ENCODE data around the gene SPEN. TPM values are rescaled to one million over a fixed set of nuclear protein-coding genes. Genes with fewer than 3 reads are reported as not detected.

The SPEN gene, protein sequence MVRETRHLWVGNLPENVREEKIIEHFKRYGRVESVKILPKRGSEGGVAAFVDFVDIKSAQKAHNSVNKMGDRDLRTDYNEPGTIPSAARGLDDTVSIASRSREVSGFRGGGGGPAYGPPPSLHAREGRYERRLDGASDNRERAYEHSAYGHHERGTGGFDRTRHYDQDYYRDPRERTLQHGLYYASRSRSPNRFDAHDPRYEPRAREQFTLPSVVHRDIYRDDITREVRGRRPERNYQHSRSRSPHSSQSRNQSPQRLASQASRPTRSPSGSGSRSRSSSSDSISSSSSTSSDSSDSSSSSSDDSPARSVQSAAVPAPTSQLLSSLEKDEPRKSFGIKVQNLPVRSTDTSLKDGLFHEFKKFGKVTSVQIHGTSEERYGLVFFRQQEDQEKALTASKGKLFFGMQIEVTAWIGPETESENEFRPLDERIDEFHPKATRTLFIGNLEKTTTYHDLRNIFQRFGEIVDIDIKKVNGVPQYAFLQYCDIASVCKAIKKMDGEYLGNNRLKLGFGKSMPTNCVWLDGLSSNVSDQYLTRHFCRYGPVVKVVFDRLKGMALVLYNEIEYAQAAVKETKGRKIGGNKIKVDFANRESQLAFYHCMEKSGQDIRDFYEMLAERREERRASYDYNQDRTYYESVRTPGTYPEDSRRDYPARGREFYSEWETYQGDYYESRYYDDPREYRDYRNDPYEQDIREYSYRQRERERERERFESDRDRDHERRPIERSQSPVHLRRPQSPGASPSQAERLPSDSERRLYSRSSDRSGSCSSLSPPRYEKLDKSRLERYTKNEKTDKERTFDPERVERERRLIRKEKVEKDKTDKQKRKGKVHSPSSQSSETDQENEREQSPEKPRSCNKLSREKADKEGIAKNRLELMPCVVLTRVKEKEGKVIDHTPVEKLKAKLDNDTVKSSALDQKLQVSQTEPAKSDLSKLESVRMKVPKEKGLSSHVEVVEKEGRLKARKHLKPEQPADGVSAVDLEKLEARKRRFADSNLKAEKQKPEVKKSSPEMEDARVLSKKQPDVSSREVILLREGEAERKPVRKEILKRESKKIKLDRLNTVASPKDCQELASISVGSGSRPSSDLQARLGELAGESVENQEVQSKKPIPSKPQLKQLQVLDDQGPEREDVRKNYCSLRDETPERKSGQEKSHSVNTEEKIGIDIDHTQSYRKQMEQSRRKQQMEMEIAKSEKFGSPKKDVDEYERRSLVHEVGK (N-terminal part only)
- total RNA-seq (2022; extraction: Qiagen RNA extraction), result 33.9 to 39.3 TPM (median 36.0 TPM) in 5 replicates

DNA sequence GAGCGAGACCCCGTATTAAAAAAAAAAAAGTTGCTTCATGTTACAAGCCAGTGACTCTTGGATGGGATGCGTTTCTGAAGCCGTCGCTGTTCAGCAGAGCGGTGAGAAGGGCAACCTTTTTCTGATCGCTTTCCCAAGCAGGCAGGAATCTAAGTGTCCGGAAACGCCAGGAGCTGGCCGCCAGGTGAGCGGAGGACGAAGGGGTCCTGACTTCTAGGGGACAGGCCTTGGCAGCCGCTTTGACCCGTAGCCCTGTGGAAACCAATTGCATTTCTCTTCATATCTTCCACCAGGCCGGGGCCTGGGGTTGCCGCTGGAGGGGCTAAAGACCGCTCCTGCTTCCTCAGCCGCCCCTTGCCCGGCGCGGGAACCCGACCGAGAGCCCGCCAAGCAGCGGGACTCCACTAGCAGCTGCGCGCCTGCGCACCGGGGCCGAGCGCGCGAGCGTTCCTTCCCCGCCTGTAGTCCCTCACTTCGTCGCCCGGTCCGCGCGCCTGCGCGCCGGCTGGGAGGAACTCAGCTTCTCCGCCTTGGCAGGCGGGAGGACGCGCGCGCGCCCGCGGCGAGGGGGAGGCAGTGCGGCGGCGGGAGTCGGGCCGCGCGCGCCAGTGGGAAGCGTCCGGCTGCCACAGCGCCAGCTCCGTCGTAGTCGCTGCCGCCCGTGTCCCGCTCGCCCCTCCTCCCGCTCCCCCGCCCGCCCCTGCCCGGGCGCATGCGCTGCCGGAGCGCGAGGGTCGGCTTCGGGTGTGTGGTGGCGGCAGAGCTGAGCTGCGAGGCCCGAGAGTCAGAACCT lies at the start of gene SPEN:
SPEN (plus strand) TSS at position 608 of the 793 bp plus-strand sequence. CDS start 361 bp downstream, outside the sequence.

DNA sequence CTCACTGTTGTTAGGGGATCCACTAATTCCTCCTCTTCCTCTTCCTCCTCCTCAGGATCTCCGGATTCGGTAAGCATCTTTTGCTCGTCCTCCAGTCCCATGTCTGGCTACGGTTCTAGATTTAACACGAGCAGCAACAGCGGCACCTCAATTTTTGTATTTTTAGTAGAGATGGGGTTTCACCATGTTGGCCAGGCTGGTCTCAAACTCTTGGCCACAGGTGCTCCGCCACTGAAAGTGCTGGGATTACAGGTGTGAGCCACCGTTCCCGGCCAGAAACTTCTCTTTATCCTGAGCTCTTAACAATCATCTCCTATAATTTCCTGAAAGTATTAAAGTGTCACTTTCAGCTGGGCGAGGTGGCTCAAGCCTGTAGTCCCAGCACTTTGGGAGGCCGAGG lies 40.0 kb upstream of the SPEN start, which contains the start of gene UQCRHL:
UQCRHL (minus strand) TSS at position 101 of the 400 bp plus-strand sequence; CDS start at position 101, 0 bp downstream.

DNA sequence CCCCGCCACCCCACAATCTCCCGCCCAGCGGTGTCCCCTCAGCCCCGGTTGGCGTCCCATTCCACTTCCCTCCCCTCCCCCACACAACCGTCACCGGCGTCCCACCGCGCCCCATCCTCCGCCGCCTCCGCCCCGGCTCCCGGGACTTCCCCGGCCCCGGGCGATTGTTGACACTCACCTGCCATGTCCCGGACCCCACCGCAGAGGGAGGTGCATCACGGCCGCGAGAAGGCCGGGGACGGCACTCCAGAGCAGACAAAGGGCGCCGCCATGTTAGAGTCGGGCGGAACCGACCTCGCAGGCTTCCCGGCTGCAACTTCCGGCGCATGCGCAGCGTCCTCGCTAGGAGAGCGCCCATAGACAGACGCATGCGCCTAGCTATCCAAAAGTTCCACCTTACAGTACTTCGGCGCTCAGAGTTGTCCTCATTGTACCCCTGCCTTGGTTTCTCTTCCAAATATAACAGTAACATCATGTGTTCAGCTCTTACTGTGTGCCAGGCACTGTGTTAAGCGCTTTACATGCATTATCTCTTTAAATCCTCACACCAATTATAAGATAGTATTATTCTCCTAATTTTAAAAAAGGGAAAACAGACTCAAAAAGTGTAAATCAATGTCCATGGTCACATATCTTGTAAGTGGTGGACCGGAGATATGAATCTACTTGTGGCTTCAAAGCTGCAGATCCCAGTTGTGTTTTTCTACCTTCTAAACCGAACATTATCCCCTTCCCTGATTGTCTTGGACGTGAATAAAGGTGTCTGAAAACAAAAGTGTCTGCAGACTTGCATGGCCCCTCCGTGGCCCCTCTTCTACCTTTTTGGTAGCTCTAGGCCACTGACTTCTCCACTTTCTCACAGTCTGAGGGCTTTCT lies 128.5 kb downstream of the SPEN start, which contains the start of gene ZBTB17:
ZBTB17 (minus strand) TSS at position 297 of the 876 bp plus-strand sequence. CDS start 27,606 bp downstream, outside the sequence.

Other genes with a start within 250 kb of the SPEN start
- gene DDI2, start 230.2 kb upstream of the SPEN start, total RNA-seq (2022; extraction: Qiagen RNA extraction), result 6.6 to 8.1 TPM (median 7.5 TPM) in 5 replicates
- 22.1 to 26.5 TPM (median 25.3 TPM) in 5 replicates for gene PLEKHM2, start 163.4 kb upstream of the SPEN start, total RNA-seq (2022; extraction: Qiagen RNA extraction)
- gene SLC25A34, start 111.4 kb upstream of the SPEN start, total RNA-seq (2022; extraction: Qiagen RNA extraction), result 0.08 to 0.43 TPM (median 0.18 TPM) in 5 replicates
- not detected in 5 replicates for gene TMEM82, start 105.2 kb upstream of the SPEN start, total RNA-seq (2022; extraction: Qiagen RNA extraction)
- gene FBLIM1, start 88.9 kb upstream of the SPEN start, total RNA-seq (2022; extraction: Qiagen RNA extraction), result 19.2 to 31.4 TPM (median 27.5 TPM) in 5 replicates
- gene UQCRHL, start 40.1 kb upstream of the SPEN start, total RNA-seq (2022; extraction: Qiagen RNA extraction), result 5.5 to 7.6 TPM (median 6.6 TPM) in 5 replicates
- gene ZBTB17, start 128.4 kb downstream of the SPEN start, total RNA-seq (2022; extraction: Qiagen RNA extraction), result 9.3 to 13.9 TPM (median 12.8 TPM) in 5 replicates
- 0.02 to 0.03 TPM in 2 of 5 replicates, not detected in the others for gene SRARP, start 156.5 kb downstream of the SPEN start, total RNA-seq (2022; extraction: Qiagen RNA extraction)
- gene HSPB7, start 170.3 kb downstream of the SPEN start, total RNA-seq (2022; extraction: Qiagen RNA extraction), result 0.07 to 0.11 TPM (median 0.10 TPM) in 3 of 5 replicates, not detected in the others
- 0.03 to 0.09 TPM (median 0.06 TPM) in 5 replicates for gene CLCNKA, start 174.3 kb downstream of the SPEN start, total RNA-seq (2022; extraction: Qiagen RNA extraction)
- 0.07 to 0.13 TPM (median 0.10 TPM) in 4 of 5 replicates, not detected in the other for gene CLCNKB, start 196.1 kb downstream of the SPEN start, total RNA-seq (2022; extraction: Qiagen RNA extraction)
- 13.5 to 21.3 TPM (median 19.9 TPM) in 5 replicates for gene FAM131C, start 225.9 kb downstream of the SPEN start, total RNA-seq (2022; extraction: Qiagen RNA extraction)